ENCODE data around the gene CEP104.

The CEP104 gene

GRCh38 chr1:3864884-3865283, 7.9 kb upstream of the CEP104 start:
- no peak for DNase-seq

- DNase-seq, result no peak
These were observed 6.4 kb upstream of the CEP104 start for GRCh38 chr1:3863231-3863935.

- no peak for DNase-seq
These were observed 1.4 kb upstream of the CEP104 start for GRCh38 chr1:3858231-3858981.

- no peak for DNase-seq
These were observed 749 bp upstream of the CEP104 start for GRCh38 chr1:3857791-3858129.

- no peak for DNase-seq
These were observed 4.1 kb downstream of the CEP104 start for GRCh38 chr1:3852711-3853485.

GRCh38 chr1:3852091-3852490, 4.9 kb downstream of the CEP104 start:
- DNase-seq, result no peak

DNA sequence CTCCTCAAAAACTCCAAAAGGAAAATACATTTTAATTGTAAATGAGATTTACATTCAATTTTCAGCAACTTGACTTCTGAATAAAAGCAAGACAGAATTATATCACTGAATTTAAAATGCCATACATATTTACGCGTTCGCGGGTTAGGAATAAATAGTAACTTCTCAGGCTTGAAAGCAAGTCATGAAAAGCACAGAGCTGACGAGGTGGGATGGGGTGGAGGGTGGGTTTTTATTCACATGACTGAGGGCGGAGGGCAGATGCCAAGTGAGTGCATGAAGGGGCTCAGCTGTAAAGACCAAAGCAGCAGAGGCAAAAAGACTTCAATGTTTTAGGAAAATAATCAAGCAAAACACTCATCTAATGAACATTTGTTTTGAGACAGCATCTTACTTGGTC, 5.7 kb downstream of the CEP104 start:
- no peak for DNase-seq

DNA sequence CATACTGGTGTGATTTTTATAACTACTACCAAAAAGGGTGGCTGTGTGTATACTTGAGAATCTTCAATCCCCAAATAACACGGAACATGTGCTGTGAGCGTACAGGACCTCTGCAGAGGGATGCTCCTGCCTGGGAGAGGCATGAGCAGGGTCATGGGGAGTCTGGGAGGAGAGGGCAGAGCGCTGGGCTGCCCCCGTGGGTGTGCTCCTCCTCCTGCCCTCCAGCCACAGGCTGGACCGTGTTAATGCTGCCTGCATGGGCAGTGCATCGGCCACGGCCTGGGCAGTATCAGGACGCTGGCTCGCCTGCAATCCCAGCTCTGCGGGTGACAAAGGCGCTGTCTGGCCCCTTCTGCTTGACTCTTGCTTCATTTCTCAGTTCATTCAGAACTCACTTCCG, 6.2 kb downstream of the CEP104 start:
- no peak for DNase-seq

DNA sequence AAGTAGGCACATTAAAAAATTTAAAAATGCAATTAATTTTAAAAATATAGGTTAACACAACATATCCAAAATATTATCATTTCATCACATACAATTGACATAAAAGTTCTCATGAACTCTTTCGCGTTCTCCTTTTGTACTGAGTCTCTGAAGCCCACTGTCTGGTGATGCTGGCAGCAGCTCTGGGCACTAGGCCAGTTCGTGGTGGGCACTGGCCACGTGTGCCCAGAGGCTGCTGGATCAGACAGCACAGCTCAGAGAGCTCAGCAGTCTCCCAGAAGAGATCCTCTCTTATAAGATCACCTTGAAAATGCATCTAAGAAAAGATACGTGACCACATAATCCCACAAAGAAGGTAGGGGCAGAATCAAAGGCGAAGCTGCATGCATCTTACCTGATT, 9.9 kb downstream of the CEP104 start:
- DNase-seq, result no peak

- no peak for DNase-seq
These were observed 10.5 kb downstream of the CEP104 start for GRCh38 chr1:3846541-3846940.

DNA sequence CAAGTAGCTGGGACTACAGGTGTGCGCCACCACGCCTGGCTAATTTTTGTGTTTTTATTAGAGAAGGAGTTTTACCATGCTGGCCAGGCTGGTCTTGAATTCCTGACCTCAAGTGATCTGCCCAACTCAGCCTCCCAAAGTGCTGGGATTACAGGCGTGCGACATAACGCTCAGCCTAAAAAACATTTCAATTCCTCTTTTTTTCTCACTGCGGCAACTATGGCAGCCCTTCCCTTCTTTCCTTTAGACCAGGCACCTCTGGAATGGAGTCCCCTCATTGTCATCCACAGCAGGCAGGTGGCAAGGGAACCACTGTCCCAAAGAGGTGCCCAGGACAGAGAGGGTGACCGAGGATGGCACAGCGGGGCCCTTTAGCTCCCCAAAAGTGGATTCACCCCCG, 14.1 kb downstream of the CEP104 start:
- no peak for DNase-seq

- DNase-seq, result no peak
These were observed 15.5 kb downstream of the CEP104 start for GRCh38 chr1:3841491-3841890.

DNA sequence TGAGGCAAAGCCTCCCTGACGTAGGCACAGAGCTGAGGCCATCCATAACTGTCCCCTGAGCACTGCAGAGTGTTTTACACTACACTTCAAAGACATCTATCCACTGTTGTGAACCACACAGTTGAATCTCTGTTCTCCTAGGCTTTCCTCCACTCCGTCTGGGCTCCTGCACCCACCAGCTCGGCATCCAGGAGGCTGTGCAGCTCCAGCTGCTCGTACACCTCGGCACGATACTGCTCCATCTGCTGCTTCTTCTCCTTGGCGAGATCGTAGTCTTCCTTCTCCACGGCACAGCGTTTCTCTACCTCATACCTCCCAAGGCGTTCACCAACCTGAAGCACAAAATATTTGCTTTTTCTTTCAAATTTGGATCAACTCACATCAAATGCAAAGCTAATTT, 18.2 kb downstream of the CEP104 start:
- DNase-seq, result no peak

DNA sequence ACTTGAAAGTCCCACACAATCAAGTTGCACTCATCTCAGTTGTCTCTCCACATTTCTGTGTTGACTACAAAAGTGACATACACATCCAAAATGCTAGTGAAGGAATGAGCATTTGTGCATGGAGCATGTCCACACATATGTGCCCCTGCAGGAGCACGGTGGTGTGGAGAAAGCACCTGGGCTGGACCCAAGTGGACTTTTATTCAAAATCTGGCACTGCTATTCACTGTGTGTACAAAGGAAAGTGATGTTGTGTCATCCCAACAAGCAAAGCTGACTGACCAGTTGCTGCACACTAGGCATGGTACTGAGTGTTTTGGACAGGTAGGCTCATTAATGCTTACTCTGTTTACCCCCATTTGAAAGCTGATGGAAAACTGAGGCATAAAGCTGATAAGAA, 19.3 kb downstream of the CEP104 start:
- no peak for DNase-seq

DNA sequence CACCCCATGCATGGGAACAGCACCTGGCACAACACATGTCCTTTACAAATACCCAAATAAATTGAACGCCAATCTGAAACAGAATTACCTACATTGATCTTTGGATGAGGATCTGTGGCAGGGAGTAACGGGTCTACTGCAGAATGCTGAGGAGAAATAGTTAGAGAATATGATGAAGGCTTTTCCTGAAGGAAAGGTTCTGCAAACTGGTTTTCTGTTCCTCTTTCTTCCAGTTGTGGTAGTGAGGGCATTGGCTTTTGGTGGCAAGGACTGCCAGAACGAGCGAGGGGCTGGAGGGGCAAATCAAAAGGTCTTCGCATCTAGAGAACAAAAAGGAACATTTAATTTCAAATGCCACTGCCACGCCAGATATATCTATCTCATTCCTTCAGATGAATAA, 19.8 kb downstream of the CEP104 start:
- no peak for DNase-seq

DNA sequence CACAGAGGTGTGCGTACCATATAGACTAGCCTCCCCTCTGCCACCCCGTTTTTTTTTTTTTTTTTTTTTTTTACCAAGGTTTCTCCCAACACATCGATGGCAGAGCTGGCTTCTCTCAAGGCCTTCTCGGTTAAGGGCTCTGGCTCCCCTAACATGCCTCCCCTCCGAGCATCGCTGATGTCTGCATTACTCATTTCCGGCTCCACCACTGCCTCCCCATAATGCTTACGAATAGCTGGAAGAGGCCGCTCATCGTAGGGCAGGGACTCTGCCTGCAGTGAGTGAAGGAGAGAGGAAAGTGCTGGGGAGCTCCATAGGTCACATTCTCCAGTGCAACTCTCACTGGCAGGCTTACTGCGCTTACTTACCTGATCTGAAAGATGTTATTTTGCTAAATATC, 20.6 kb downstream of the CEP104 start:
- DNase-seq, result no peak

DNA sequence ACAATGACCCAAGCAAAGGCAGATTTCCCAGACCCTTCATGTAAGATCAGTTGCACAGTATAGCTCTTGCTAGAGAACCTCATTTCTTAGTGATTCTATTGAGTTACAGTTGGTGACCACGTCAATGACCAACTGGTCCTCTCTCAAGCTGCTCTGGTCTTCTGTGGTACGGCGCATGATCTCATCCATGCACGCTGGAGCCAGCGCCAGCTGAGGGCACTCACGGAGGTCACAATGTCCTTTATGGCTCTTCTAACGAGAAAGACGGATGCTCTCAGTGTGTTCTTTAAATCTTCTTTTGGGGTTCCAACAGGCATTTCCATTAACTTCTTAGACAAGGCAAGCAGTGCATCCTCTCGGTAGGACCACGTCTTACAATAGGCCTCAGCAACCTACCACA, 22.3 kb downstream of the CEP104 start:
- DNase-seq, result no peak

DNA sequence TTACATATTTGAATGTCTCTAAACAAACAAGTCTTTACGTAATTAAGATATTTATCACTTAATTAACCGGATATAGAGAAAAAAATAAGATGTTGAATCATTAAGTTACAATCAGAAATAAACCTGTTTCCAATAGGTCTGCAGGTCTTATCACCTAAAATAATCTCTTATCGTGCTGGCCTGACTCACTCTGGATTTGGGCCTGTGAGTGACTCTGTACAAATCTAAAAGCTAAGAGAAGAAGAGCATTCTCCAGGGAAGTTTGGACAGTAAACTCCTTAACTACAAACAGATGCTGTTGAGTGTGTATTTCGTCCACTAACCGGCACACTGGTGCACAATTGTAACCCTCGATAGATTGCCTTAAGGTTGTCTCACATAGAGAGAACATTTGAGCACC, 25.3 kb downstream of the CEP104 start:
- no peak for DNase-seq

GRCh38 chr1:3828391-3828790, 28.6 kb downstream of the CEP104 start:
- no peak for DNase-seq

DNA sequence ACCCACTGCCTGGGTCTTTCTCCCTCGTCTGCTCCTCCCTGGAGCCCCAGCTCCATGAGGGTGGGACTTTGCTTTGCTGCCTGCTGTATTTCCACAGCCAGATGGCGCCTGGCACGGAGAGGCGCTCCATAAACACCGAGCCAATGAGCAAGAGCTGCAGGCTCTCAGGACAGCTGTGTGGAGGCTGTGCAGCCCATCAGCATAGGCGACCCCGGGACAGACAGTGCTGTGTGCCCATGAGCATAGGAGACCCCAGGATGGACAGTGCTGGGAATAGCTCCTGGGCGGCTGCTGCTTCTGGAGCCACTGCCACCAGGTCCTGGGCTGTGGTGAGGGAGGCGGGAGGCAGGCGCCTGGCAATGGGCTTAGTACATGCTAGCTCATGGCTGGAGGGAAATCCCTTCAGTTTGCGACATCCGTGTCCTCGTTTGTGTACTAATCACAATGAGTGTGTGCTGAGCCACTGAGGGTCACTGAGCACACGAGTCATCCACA, 29.2 kb downstream of the CEP104 start:
- no peak for DNase-seq

DNA sequence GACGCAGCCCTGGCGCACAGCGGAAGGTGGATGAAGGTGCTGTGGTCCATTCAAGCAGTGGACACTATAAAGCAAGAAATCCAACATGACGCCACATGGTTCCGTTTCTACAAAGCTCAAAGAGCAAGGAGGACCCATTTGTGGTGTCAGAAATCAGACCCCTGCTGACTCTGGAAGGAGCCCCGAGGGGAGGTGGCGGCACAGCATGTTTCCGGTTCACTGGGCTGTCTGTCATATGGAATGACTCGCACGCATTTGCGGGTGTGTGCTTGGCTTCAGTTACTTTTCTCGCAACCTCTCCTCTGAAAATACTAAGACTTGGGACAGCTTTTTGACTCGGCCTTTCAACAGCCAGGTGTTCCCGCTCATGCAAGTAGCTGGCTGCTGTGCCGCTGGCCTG, 31.7 kb downstream of the CEP104 start:
- no peak for DNase-seq

GRCh38 chr1:3824650-3825049, 32.4 kb downstream of the CEP104 start:
- DNase-seq, result no peak

DNA sequence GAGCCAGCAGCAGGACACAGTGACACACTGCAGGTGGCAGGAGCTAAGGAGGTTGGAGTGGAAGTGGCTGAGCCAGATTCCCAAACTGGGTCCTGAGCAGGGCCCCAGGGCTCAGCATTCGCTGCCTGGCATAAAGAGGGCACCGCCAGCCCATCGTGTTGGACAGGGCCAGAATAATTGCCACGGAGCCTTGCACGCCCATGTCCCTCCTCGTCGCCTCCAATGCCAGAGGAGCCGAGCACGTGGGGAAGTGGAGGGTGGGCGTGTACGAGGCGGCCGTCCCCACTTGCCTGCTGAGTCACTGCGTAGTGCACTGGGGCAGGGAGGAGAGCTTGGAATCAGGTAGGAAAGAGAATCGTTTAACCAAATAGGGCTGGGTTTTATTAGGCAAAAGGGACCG, 34.6 kb downstream of the CEP104 start:
- DNase-seq, result no peak

DNA sequence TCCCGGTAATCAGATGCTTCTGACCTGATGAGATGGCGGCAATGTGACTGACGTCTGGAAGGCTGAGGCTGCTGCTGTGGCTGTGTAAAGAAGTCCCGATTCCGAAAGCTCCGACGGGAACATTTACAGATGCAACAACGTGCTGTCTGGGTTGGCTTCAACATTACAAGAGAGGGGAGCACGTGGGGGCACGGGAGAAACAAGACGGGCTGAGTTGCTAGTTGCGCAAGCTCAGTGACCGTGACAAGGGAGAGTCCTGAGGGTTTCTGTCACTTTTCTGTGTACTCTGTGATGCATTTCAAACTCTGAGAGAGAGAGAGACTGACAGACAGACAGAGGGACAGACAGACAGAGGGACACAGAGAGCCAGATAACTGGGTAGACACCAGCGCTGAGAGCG, 35.1 kb downstream of the CEP104 start:
- no peak for DNase-seq
